Parathyroid adenoma (tissue), 2 donors: ENCODE data around the gene BSDC1.

Source experiments
- H2AFZ ChIP-seq: fragments of 300-600 bp; sonication (generic); one replicate; pipeline ENCODE4 v1.7.0; 2017; ENCODE audit warnings: antibody characterized with exemption, mild to moderate bottlenecking
- H3K27ac ChIP-seq: fragments of 300-600 bp; sonication (generic); one replicate; pipeline ENCODE4 v1.7.0; 2017
- H3K27me3 ChIP-seq: fragments of 300-600 bp; sonication (generic); one replicate; pipeline ENCODE4 v1.7.0; 2017; ENCODE audit warnings: low read length; ENCODE audit not compliant: control insufficient read depth, insufficient read depth
- H3K36me3 ChIP-seq: fragments of 300-600 bp; sonication (generic); one replicate; pipeline ENCODE4 v1.7.0; 2017; ENCODE audit warnings: low read length; ENCODE audit not compliant: control insufficient read depth, insufficient read depth
- H3K4me1 ChIP-seq: fragments of 300-600 bp; sonication (generic); one replicate; pipeline ENCODE4 v1.7.0; 2017; ENCODE audit warnings: control low read depth
- H3K4me2 ChIP-seq: fragments of 300-600 bp; sonication (generic); one replicate; pipeline ENCODE4 v1.7.0; 2017; ENCODE audit warnings: low read length
- H3K4me3 ChIP-seq: fragments of 300-600 bp; sonication (generic); one replicate; pipeline ENCODE4 v1.7.0; 2017; ENCODE audit warnings: low read depth, low read length
- H3K79me2 ChIP-seq: fragments of 300-600 bp; sonication (generic); one replicate; pipeline ENCODE4 v1.7.0; 2017; ENCODE audit warnings: control low read depth
- H3K9ac ChIP-seq: fragments of 300-600 bp; sonication (generic); one replicate; pipeline ENCODE4 v1.7.0; 2017; ENCODE audit warnings: mild to moderate bottlenecking
- H3K9me3 ChIP-seq: fragments of 300-600 bp; sonication (generic); one replicate; pipeline ENCODE4 v1.7.0; 2017; ENCODE audit warnings: low read length; ENCODE audit not compliant: control insufficient read depth
- CTCF ChIP-seq: fragments of 300-600 bp; sonication (generic); IDR thresholded peaks from one replicate; pipeline ENCODE4 v1.7.0; 2017; ENCODE audit warnings: antibody characterized with exemption, mild to moderate bottlenecking
- donor health status: primary hyperparathyroidism.

BSDC1 gene

GRCh38 chr1:32318127-32318869 is 75.9 kb downstream of the BSDC1 start:
- no peak for TF ChIP-seq CTCF
- no peaks in the 10 kb centered on the region for H3K36me3 ChIP-seq
- H2AFZ ChIP-seq: no peak overlapping the region
- no peak overlapping the region for H3K4me2 ChIP-seq
- H3K4me3 ChIP-seq: no peak overlapping the region
- H3K4me1 ChIP-seq: no peaks in the 10 kb centered on the region
- no peaks in the 10 kb centered on the region for H3K9me3 ChIP-seq
- H3K27ac ChIP-seq: no peak overlapping the region
- no peaks in the 10 kb centered on the region for H3K27me3 ChIP-seq
- H3K79me2 ChIP-seq: no peaks in the 10 kb centered on the region
- no peak overlapping the region for H3K9ac ChIP-seq

- TF ChIP-seq CTCF: no peak
- Histone ChIP-seq H3K4me3 (no peak overlapping the region), H3K4me2 (no peak overlapping the region), H3K27ac (no peak overlapping the region), H3K36me3 (no peaks in the 10 kb centered on the region), H3K27me3 (no peaks in the 10 kb centered on the region), H2AFZ (no peak overlapping the region), H3K9me3 (no peaks in the 10 kb centered on the region), H3K4me1 (no peaks in the 10 kb centered on the region), H3K79me2 (no peaks in the 10 kb centered on the region), H3K9ac (no peak overlapping the region)
These were observed 77.4 kb downstream of the BSDC1 start for GRCh38 chr1:32316903-32317277.
